HepG2 (cell line): ENCODE data around the gene EFCAB8. TPM values are rescaled to one million over a fixed set of nuclear protein-coding genes. Genes with fewer than 3 reads are reported as not detected.

Experiments used
- ATAC-seq: fragments of 200-7000 bp; cut with Tn5 transposase; 3 replicates; pipeline ENCODE4 v1.9.1; 2020; ENCODE audit warnings: mild to moderate bottlenecking, moderate library complexity
- BruUV-seq: library from RNA; stranded (reverse); fragments of 400-500 nt; replicated peaks from 2 replicates; lab custom pipeline; 2021; lab: Mats Ljungman, UMichigan
- CTCF ChIA-PET: fragments of 300-600 bp; formaldehyde crosslinking; extraction: SDS; loops from one replicate; lab custom pipeline; 2021; ENCODE audit warnings: low total read pairs, inconsistent platforms, low intra/inter-chr PET ratio; lab: Yijun Ruan, JAX
- POLR2A ChIA-PET: fragments of 350-600 bp; sonication (Branson Sonifier 250); formaldehyde crosslinking; loops from one replicate; lab custom pipeline; 2020; ENCODE audit warnings: antibody characterized with exemption, inconsistent platforms; lab: Yijun Ruan, JAX
- DNase-seq: peaks from one replicate; pipeline ENCODE4 v3.0.0-alpha.2; 2015; ENCODE audit warnings: low spot score
- FAIRE-seq: peaks from 3 replicates; lab custom pipeline; 2011; peaks lifted over from hg19 to GRCh38; lab: Jason Lieb, UNC
- H2AFZ ChIP-seq: one replicate; pipeline ENCODE4 v1.6.1; 2011; ENCODE audit warnings: low read length, inconsistent platforms
- H3K27ac ChIP-seq: fragments of 300-600 bp; 3 replicates; pipeline ENCODE4 v1.8.0; 2011; ENCODE audit warnings: mixed run types, mild to moderate bottlenecking, mixed read lengths, low read length, inconsistent platforms; ENCODE audit not compliant: insufficient read depth; ENCODE audit errors: extremely low read length
- H3K27me3 ChIP-seq, 2 experiments: fragments of 200-600 bp in 1 of 2; 2 replicates in 1 of 2; 3 replicates in 1 of 2; pipeline versions ENCODE4 v1.6.0 to v1.8.0; 2011; ENCODE audit warnings: low read length in 2 of 2, mild to moderate bottlenecking in 2 of 2, moderate library complexity in 2 of 2, inconsistent platforms in 1 of 2; ENCODE audit not compliant: insufficient read depth in 2 of 2, control insufficient read depth in 1 of 2
- H3K36me3 ChIP-seq, 2 experiments: fragments of 200-600 bp in 1 of 2; replicated peaks in 1 of 2; 2 replicates in 1 of 2; 3 replicates in 1 of 2; pipeline versions ENCODE4 v1.5.1 to v1.8.0; 2011; ENCODE audit warnings: low read length in 2 of 2, inconsistent platforms in 1 of 2; ENCODE audit not compliant: insufficient read depth in 2 of 2, control insufficient read depth in 1 of 2
- H3K4me1 ChIP-seq: 2 replicates; pipeline ENCODE4 v1.5.1; 2012; ENCODE audit warnings: low read length, inconsistent platforms; ENCODE audit not compliant: insufficient read depth
- H3K4me2 ChIP-seq: 2 replicates; pipeline ENCODE4 v1.6.0; 2011; ENCODE audit warnings: low read depth, low read length, inconsistent platforms
- H3K4me3 ChIP-seq, 3 experiments: fragments of 200-600 bp in 1 of 3; sonication (generic), shearing (Covaris generic) in 1 of 3; replicated peaks in 1 of 3; 2 replicates each; pipeline ENCODE4 v1.5.1; 2011 to 2016; ENCODE audit warnings: low read length in 3 of 3, inconsistent platforms in 2 of 3, low read depth in 2 of 3, mild to moderate bottlenecking in 2 of 3, control low read depth in 1 of 3, mixed read lengths in 1 of 3; ENCODE audit not compliant: insufficient read depth in 1 of 3
- H3K79me2 ChIP-seq: one replicate; pipeline ENCODE4 v1.6.1; 2011; ENCODE audit warnings: low read length, inconsistent platforms; ENCODE audit not compliant: insufficient read depth
- H3K9ac ChIP-seq: 2 replicates; pipeline ENCODE4 v1.6.0; 2011; ENCODE audit warnings: mild to moderate bottlenecking, low read depth, low read length, inconsistent platforms; ENCODE audit not compliant: insufficient read depth
- H3K9me3 ChIP-seq: 2 replicates; pipeline ENCODE4 v1.5.1; 2012; ENCODE audit warnings: mild to moderate bottlenecking, low read length
- H4K20me1 ChIP-seq: 2 replicates; pipeline ENCODE4 v1.6.0; 2011; ENCODE audit warnings: inconsistent platforms, mild to moderate bottlenecking, low read length, moderate library complexity; ENCODE audit not compliant: insufficient read depth
- BRCA1 ChIP-seq: sonication (generic); formaldehyde crosslinking; IDR thresholded peaks from 2 replicates; pipeline ENCODE4 v1.4.0; 2020; ENCODE audit warnings: missing genetic modification reagents
- EED ChIP-seq: sonication (generic); formaldehyde crosslinking; IDR thresholded peaks from 2 replicates; pipeline ENCODE4 v1.5.0; 2020; ENCODE audit warnings: mild to moderate bottlenecking, missing genetic modification reagents
- IKZF4 ChIP-seq: sonication (generic); formaldehyde crosslinking; IDR thresholded peaks from 2 replicates; pipeline ENCODE4 v1.5.1; 2020; ENCODE audit warnings: borderline replicate concordance, mild to moderate bottlenecking, low read depth, missing genetic modification reagents; ENCODE audit errors: not compliant biosample characterization
- XBP1 ChIP-seq: sonication (generic); formaldehyde crosslinking; IDR thresholded peaks from 2 replicates; pipeline ENCODE4 v1.5.0; 2020; ENCODE audit warnings: missing genetic modification reagents
- ZNF572 ChIP-seq: sonication (generic); formaldehyde crosslinking; IDR thresholded peaks from 2 replicates; pipeline ENCODE4 v1.5.1; 2020; ENCODE audit warnings: mild to moderate bottlenecking, missing genetic modification reagents
- ZNF768 ChIP-seq: sonication (generic); formaldehyde crosslinking; IDR thresholded peaks from 2 replicates; pipeline ENCODE4 v1.4.0; 2020; ENCODE audit warnings: missing genetic modification reagents
- ZNF788 ChIP-seq: sonication (generic); formaldehyde crosslinking; IDR thresholded peaks from 2 replicates; pipeline ENCODE4 v1.5.0; 2020; ENCODE audit warnings: mild to moderate bottlenecking, missing genetic modification reagents, borderline replicate concordance
- ZNF883 ChIP-seq: sonication (generic); formaldehyde crosslinking; IDR thresholded peaks from 2 replicates; pipeline ENCODE4 v1.5.1; 2020; ENCODE audit warnings: mild to moderate bottlenecking, missing genetic modification reagents; ENCODE audit errors: not compliant biosample characterization
- ZSCAN31 ChIP-seq: sonication (generic); formaldehyde crosslinking; IDR thresholded peaks from 2 replicates; pipeline ENCODE4 v1.5.0; 2020; ENCODE audit warnings: low read depth, mild to moderate bottlenecking, missing genetic modification reagents
- WGBS: methylation state at CpG from one replicate; pipeline ENCODE4 v1.1.6; 2017; ENCODE audit warnings: low lambda C conversion rate; 5-methylcytosine and 5-hydroxymethylcytosine counted together
- in situ Hi-C: cut with HindIII; loops from 2 replicates; pipeline ENCODE4 v1.10.0; 2017; ENCODE audit warnings: low pct_unique_long_range_greater_than_20kb; ENCODE audit not compliant: extremely low pct_ligation_motif_present
- intact Hi-C: fragments of 100-400 bp; cut with micrococcal nuclease; formaldehyde crosslinking; loops from one replicate; pipeline ENCODE4 v1.10.0; 2022; ENCODE audit not compliant: unreplicated experiment
- polyA plus RNA-seq, 8 experiments: library from polyadenylated mRNA; depleted of rRNA in 3 of 8; stranded (reverse) in 7 of 8; unstranded in 1 of 8; fragments of >200 nt; fragmentation: Illumina TruSeq in 4 of 8; extraction: Trizol in 4 of 8; gene quantifications; 2 replicates each; pipeline versions ENCODE4 v1.2.1 to v1.2.3, GENCODE V29; 2011 to 2016; ENCODE audit warnings: low read depth in 4 of 8, missing spikeins in 1 of 8, mixed read lengths in 1 of 8; ENCODE audit not compliant: insufficient read depth in 1 of 8
- total RNA-seq, 5 experiments: library from RNA; depleted of rRNA; stranded (reverse); fragments of >200 nt; fragmentation: Illumina TruSeq; extraction: Trizol; gene quantifications; 2 replicates each; pipeline ENCODE4 v1.2.3, GENCODE V29; 2016; ENCODE audit warnings: low read depth in 1 of 5
- TF ChIP-seq, protein P1 (sequence below): sonication (generic); formaldehyde crosslinking; IDR thresholded peaks from 2 replicates; pipeline ENCODE4 v1.4.0; 2020; ENCODE audit warnings: mild to moderate bottlenecking, missing genetic modification reagents
- TF ChIP-seq, protein P2 (sequence below): sonication (generic); formaldehyde crosslinking; IDR thresholded peaks from 2 replicates; pipeline ENCODE4 v1.4.0; 2020; ENCODE audit warnings: missing genetic modification reagents
- TF ChIP-seq, protein P3 (sequence below): IDR thresholded peaks from 2 replicates; pipeline ENCODE4 v1.6.1; 2016; ENCODE audit warnings: mild to moderate bottlenecking, missing biosample characterization, missing genetic modification reagents

The EFCAB8 gene
- total and polyA plus RNA-seq, 2 of the 13 experiments (the other 11 are each of a cell fraction or from before 2014, with no cell fraction given): 0.15 to 0.22 TPM

DNA sequence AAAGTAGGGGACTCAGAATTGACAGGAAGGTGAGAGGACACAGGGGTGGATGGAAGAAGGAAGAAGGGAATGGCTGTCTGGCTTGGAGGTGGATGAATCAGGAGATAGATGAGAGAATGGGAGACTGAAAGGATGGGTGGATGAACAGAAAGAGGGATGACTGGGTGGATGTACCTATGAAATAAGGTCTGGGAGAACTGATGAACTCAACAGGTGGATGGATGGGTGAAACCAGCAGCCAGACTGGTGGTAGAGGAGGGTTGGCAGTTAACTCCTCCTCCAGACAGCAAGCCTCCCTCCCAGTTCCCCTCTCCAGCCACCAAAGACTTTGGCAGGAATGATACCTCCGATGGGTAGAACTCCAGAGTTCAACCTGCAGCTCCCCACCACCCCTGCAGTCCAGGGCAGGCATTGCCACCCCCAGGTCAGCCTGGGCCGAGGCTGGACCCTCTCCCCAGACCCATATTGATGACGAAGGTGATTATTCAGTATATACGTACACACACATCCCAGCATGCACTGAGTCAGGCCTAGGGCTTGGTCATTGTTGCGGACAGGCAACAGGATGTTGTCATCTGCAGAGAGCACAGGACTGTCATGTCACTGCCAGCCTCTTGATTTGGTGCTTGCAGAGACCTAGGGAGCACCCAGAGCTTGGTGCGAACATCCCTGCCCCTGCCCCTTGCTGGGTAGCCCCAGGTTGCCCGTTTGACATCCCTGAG is 143.5 kb downstream of the EFCAB8 start (continued):
- TF ChIP-seq, protein P1, sequence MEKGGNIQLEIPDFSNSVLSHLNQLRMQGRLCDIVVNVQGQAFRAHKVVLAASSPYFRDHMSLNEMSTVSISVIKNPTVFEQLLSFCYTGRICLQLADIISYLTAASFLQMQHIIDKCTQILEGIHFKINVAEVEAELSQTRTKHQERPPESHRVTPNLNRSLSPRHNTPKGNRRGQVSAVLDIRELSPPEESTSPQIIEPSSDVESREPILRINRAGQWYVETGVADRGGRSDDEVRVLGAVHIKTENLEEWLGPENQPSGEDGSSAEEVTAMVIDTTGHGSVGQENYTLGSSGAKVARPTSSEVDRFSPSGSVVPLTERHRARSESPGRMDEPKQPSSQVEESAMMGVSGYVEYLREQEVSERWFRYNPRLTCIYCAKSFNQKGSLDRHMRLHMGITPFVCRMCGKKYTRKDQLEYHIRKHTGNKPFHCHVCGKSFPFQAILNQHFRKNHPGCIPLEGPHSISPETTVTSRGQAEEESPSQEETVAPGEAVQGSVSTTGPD (CRISPR knock-in tag): no peak
- peak; percentile 49 for TF ChIP-seq ZNF883 (CRISPR knock-in tag)

DNA sequence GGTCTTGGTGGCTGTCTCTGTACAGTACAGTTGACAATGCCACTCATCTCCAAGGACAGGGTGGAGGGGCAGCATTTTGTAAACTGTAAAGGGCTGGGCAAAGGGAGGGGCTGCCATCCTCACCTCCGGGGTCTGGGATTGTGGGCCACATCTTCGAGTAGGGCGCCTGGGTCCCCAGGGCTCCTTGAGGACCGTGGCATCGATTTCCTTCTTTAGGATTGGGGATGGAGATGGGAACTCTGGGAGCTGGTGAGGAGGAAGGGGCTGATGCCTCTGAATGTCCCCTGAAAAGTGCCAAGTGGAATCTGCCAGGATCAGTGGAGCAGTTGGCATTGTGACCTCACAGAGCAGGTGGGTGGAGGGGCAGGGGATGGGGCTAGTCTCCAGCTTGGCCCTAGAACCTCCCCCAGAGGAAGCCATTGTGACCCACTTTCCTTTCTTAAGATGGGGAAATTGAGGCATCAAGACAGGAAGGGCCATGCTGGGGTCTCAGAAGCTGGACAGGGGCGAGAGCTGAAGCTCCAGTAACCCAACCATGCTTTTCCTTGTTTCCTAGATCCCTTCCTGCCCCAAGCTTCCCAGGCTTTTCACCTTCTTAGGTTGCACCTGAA is 145.5 kb downstream of the EFCAB8 start, which contains the start of gene SUN5:
Gene SUN5, minus strand, starts transcription at position 293 of the 611 bp plus-strand sequence. Its CDS starts 93 bp downstream, at position 200.
- no TSS peak for BruUV-seq
- Histone ChIP-seq H3K79me2 (peaks cover 18% of the 10 kb centered on the region), H3K9me3 (no peaks in the 10 kb centered on the region), H3K4me1 (peaks cover 86% of the 10 kb centered on the region), H3K27ac (no peak within 1 kb of the TSS), H2AFZ (no peak within 1 kb of the TSS), H4K20me1 (no peaks in the 10 kb centered on the region), H3K9ac (no peak within 1 kb of the TSS), H3K4me3 (no peak within 1 kb of the TSS; a peak in 1 of 6 replicates), H3K36me3 (no peaks in the 10 kb centered on the region), H3K27me3 (peaks cover 0 to 6% of the 10 kb centered on the region in 2 experiments; a peak in 1 of 5 replicates), H3K4me2 (peak within 1 kb of the TSS; percentile 91)
- FAIRE-seq: no peak
- ChIA-PET CTCF (interaction anchor here (1.7 to 2.3 kb wide), 4 partner anchors 9 to 214 kb away, joined by 4 to 11 read pairs (median 6); no protein-coding TSS in a partner anchor), POLR2A (interaction anchor here (0.7 kb wide), 1 partner anchor 20 kb away, joined by 3 read pairs; no protein-coding TSS in a partner anchor)
- no peak for ATAC-seq
- in situ Hi-C loops (loop anchor here (5.0 kb wide), 1 partner anchor 102 kb away; no protein-coding TSS in a partner anchor), intact Hi-C loops (loop anchor here (10.0 kb wide), 1 partner anchor 209 kb away; no protein-coding TSS in a partner anchor)
- DNase-seq: no peak
- TF ChIP-seq EED (CRISPR knock-in tag) (peak; percentile 62; the same call in 1 of the 2 replicates), ZNF788 (CRISPR knock-in tag) (0 out of 2 replicates have a peak, but pooled peaks have one; percentile 41), ZSCAN31 (CRISPR knock-in tag) (0 out of 2 replicates have a peak, but pooled peaks have one; percentile 25), ZNF768 (CRISPR knock-in tag) (0 out of 2 replicates have a peak, but pooled peaks have one; percentile 4), ZNF572 (0 out of 2 replicates have a peak, but pooled peaks have one; percentile 65), XBP1 (CRISPR knock-in tag) (no peak), IKZF4 (no peak), BRCA1 (CRISPR knock-in tag) (no peak)
- TF ChIP-seq, protein P2, sequence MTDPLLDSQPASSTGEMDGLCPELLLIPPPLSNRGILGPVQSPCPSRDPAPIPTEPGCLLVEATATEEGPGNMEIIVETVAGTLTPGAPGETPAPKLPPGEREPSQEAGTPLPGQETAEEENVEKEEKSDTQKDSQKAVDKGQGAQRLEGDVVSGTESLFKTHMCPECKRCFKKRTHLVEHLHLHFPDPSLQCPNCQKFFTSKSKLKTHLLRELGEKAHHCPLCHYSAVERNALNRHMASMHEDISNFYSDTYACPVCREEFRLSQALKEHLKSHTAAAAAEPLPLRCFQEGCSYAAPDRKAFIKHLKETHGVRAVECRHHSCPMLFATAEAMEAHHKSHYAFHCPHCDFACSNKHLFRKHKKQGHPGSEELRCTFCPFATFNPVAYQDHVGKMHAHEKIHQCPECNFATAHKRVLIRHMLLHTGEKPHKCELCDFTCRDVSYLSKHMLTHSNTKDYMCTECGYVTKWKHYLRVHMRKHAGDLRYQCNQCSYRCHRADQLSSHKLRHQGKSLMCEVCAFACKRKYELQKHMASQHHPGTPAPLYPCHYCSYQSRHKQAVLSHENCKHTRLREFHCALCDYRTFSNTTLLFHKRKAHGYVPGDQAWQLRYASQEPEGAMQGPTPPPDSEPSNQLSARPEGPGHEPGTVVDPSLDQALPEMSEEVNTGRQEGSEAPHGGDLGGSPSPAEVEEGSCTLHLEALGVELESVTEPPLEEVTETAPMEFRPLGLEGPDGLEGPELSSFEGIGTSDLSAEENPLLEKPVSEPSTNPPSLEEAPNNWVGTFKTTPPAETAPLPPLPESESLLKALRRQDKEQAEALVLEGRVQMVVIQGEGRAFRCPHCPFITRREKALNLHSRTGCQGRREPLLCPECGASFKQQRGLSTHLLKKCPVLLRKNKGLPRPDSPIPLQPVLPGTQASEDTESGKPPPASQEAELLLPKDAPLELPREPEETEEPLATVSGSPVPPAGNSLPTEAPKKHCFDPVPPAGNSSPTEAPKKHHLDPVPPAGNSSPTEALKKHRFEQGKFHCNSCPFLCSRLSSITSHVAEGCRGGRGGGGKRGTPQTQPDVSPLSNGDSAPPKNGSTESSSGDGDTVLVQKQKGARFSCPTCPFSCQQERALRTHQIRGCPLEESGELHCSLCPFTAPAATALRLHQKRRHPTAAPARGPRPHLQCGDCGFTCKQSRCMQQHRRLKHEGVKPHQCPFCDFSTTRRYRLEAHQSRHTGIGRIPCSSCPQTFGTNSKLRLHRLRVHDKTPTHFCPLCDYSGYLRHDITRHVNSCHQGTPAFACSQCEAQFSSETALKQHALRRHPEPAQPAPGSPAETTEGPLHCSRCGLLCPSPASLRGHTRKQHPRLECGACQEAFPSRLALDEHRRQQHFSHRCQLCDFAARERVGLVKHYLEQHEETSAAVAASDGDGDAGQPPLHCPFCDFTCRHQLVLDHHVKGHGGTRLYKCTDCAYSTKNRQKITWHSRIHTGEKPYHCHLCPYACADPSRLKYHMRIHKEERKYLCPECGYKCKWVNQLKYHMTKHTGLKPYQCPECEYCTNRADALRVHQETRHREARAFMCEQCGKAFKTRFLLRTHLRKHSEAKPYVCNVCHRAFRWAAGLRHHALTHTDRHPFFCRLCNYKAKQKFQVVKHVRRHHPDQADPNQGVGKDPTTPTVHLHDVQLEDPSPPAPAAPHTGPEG: 0 out of 2 replicates have a peak, but pooled peaks have one; percentile 6
- TF ChIP-seq, protein P3, sequence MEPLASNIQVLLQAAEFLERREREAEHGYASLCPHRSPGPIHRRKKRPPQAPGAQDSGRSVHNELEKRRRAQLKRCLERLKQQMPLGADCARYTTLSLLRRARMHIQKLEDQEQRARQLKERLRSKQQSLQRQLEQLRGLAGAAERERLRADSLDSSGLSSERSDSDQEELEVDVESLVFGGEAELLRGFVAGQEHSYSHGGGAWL: 0 out of 2 replicates have a peak, but pooled peaks have one; percentile 49
- 32% methylated on average over 6 of the region's 6 CpGs for WGBS
